PFSK-1 (cell line): ENCODE results near the gene BEAN1.
A peak's percentile ranks its signal among the peaks of the same experiment; 100 is the strongest.

Experiments used
- FOXP2 ChIP-seq: optimal IDR thresholded peaks from 2 replicates; pipeline ENCODE3; 2011; ENCODE audit warnings: borderline replicate concordance, control low read depth, inconsistent platforms; ENCODE audit not compliant: insufficient read depth; ENCODE audit errors: extremely low read length, extremely low read depth
- POLR2AphosphoS5 ChIP-seq: IDR thresholded peaks from 2 replicates; pipeline ENCODE4 v1.6.1; 2012; ENCODE audit warnings: low read depth, mild to moderate bottlenecking, control low read depth, low read length, moderate library complexity
- SIN3A ChIP-seq: IDR thresholded peaks from 2 replicates; pipeline ENCODE4 v1.6.1; 2012; ENCODE audit warnings: mild to moderate bottlenecking, low read length, moderate library complexity, borderline replicate concordance; ENCODE audit not compliant: insufficient read depth
- TAF1 ChIP-seq: IDR thresholded peaks from 2 replicates; pipeline ENCODE4 v1.6.1; 2012; ENCODE audit warnings: low read length, control low read depth, borderline replicate concordance; ENCODE audit not compliant: insufficient read depth
- TF ChIP-seq, protein P1 (sequence below), 2 experiments: IDR thresholded peaks; 2 replicates each; pipeline versions ENCODE4 v1.6.1 to v1.8.0; 2011 to 2012; ENCODE audit warnings: low read depth in 2 of 2, low read length in 2 of 2, control low read depth in 1 of 2, inconsistent platforms in 1 of 2, mild to moderate bottlenecking in 1 of 2, moderate library complexity in 1 of 2; ENCODE audit not compliant: insufficient read depth in 1 of 2

BEAN1 gene

DNA sequence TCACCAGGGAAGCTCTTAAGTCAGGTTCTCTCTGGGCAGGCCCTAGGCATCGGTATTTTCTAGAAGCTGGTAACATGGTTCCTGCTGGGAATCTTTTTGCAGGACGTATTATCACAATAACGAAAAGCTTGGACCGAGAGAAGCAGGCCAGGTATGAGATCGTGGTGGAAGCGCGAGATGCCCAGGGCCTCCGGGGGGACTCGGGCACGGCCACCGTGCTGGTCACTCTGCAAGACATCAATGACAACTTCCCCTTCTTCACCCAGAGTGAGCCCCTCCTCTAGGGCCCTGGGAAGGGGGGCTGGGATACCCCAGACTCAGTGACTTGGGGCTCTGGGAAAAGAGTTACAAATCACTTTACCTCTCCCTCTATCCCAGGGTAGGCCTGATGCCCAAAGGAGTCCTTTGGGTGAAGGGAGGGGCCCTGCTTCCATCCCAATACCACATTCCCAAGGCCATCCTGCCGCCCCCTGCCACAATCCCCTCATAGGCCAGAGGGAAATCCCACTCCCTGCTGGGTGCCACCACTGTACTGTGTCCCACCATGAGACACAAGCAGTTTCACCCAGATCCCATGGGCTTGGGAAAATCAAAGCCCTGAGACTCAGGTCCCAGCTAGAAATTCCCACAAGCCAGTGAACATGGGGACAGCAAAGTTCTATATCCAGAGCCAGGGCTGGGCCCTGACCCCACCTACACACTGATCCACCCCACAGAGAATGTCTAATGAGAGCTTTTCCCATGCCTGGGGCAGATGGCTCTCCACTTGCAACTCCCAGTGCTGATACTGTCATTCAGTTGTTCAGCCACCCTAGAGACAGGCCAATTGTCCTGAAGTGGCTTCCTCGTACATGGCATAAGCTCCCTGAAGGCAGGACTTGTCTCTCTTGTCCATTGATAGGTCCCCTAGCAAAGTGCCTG is 37.6 kb upstream of the BEAN1 start:
- TF ChIP-seq TAF1, result no peak
- TF ChIP-seq POLR2AphosphoS5, result no peak
- TF ChIP-seq, protein P1, sequence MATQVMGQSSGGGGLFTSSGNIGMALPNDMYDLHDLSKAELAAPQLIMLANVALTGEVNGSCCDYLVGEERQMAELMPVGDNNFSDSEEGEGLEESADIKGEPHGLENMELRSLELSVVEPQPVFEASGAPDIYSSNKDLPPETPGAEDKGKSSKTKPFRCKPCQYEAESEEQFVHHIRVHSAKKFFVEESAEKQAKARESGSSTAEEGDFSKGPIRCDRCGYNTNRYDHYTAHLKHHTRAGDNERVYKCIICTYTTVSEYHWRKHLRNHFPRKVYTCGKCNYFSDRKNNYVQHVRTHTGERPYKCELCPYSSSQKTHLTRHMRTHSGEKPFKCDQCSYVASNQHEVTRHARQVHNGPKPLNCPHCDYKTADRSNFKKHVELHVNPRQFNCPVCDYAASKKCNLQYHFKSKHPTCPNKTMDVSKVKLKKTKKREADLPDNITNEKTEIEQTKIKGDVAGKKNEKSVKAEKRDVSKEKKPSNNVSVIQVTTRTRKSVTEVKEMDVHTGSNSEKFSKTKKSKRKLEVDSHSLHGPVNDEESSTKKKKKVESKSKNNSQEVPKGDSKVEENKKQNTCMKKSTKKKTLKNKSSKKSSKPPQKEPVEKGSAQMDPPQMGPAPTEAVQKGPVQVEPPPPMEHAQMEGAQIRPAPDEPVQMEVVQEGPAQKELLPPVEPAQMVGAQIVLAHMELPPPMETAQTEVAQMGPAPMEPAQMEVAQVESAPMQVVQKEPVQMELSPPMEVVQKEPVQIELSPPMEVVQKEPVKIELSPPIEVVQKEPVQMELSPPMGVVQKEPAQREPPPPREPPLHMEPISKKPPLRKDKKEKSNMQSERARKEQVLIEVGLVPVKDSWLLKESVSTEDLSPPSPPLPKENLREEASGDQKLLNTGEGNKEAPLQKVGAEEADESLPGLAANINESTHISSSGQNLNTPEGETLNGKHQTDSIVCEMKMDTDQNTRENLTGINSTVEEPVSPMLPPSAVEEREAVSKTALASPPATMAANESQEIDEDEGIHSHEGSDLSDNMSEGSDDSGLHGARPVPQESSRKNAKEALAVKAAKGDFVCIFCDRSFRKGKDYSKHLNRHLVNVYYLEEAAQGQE (IDR thresholded peaks at IDR 0.05; ENCODE audit: insufficient read depth in 1 of 2, low read depth in 2 of 2, low read length in 2 of 2), result no peak
- TF ChIP-seq SIN3A, result no peak
- no peak for TF ChIP-seq FOXP2

DNA sequence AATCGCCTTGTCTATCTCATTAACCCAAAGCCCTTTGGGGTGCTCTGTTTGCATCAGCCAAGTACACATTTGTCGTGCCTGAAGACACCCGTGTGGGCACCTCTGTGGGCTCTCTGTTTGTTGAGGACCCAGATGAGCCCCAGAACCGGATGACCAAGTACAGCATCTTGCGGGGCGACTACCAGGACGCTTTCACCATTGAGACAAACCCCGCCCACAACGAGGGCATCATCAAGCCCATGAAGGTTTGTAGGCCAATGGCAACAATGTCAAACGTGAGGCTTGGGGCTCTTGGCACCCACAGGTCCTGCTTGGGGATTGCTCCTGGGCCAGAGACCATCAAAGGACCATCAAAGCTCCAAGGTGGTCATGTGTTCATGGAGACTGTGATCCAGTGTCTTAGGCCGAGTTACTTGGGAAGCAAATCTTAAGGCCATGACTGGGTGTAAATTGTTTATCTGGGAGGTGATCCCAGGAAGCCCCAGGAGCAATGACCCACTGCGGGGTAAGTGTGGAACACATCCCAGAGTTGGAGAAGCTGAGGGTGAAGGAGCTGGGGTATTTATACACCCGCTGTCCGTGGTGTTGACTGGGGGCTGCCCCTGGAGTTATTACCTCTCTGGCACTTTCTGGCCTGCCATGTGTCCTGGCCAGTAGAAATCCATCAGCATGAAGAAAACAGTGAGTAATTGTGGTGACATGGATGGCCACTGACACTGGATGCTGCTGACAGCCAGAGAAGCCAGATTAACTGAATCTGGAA is 36.6 kb upstream of the BEAN1 start:
- TF ChIP-seq SIN3A (no peak), POLR2AphosphoS5 (no peak), TAF1 (no peak)
- TF ChIP-seq, protein P1 (IDR thresholded peaks at IDR 0.05; ENCODE audit: insufficient read depth in 1 of 2, low read depth in 2 of 2, low read length in 2 of 2), result peak in 1 of 2 experiments; percentile 57; a peak in 2 of 4 replicates

DNA sequence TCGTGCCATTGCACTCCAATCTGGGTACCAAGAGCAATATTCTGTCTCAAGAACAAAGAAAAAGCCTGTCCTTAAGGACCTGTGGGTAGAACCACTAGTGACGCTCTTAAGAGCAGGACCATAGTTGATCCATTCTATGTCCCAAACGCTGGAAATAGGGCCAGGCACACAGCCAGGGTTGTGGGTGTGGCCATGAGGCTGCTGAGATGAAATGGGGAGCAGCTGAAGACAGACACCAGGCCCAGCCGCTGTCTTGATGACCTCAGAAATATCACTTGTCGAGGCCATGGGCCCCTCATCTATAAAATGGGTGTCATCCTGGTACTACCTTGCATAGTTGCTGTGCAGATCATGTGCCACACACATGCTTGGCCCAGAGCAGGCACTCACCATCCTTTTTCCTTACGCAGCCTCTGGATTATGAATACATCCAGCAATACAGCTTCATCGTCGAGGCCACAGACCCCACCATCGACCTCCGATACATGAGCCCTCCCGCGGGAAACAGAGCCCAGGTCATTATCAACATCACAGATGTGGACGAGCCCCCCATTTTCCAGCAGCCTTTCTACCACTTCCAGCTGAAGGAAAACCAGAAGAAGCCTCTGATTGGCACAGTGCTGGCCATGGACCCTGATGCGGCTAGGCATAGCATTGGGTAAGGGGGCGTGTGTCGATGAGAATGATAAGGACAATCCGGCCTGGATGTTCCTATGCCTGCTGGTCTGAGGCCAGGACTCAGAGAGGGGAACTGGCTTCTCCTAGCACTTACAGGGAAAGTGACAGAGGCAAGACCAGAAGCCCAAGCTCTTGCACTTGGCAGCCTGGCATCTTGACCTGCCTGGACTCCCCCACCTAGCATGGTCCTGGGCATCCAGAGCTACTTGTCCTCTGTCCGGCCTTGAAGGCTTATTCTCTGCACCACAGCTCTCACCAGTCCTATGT is 35.1 kb upstream of the BEAN1 start:
- TF ChIP-seq SIN3A (no peak), FOXP2 (no peak), TAF1 (no peak), POLR2AphosphoS5 (no peak)
- TF ChIP-seq, protein P1 (IDR thresholded peaks at IDR 0.05; ENCODE audit: insufficient read depth in 1 of 2, low read depth in 2 of 2, low read length in 2 of 2), result no peak

DNA sequence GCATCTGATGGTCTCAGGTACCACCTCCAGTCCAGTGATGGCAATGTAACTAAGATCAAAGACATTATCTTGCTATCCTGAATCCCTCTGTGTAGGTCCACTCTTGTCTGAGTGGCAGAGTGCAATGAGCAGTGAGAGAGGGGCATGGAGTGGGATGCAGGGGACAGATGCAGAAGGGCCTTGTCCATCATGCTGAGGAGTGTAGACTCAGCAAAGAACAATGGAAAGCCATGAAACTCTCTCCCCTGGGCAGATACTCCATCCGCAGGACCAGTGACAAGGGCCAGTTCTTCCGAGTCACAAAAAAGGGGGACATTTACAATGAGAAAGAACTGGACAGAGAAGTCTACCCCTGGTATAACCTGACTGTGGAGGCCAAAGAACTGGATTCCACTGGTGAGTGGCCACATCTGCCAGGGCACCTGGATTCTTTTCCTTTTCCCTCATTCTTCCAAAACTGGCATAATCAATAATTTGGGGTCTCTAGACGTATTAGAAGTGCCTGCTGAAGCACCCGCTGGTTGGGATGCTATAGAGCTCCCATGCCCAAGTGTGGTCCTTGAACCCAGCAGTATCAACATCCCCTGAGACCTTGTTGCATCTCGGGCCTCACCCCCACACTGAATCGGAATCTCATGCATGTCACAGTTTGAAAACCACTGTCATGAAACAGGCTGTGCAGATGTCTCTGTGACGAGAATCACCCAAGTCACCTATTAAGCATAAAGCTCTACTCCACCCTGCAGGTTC is 31.1 kb upstream of the BEAN1 start:
- TF ChIP-seq, protein P1 (IDR thresholded peaks at IDR 0.05; ENCODE audit: insufficient read depth in 1 of 2, low read depth in 2 of 2, low read length in 2 of 2), result no peak
